Dendritic cell treated with granulocyte-macrophage colony-stimulating factor and Interleukin-4, amounts not matched to agents 40 ng/mL and 50 ng/mL, for 4 days (primary cell): Measurements from ENCODE around the gene RMI1.
"Not testable (repeated sequence)": the region's sequence is repeated elsewhere in the genome, so short reads cannot be mapped to it uniquely, and the experiment has no call there.

Experiments
- H3K27ac Mint-ChIP-seq: one replicate; pipeline ENCODE4 v1.8.0; 2022; ENCODE audit warnings: mild to moderate bottlenecking, mixed read lengths
- H3K27me3 Mint-ChIP-seq: one replicate; pipeline ENCODE4 v1.8.0; 2022; ENCODE audit warnings: mild to moderate bottlenecking, mixed read lengths
- H3K36me3 Mint-ChIP-seq: one replicate; pipeline ENCODE4 v1.8.0; 2022; ENCODE audit warnings: low read depth, mixed read lengths
- H3K4me1 Mint-ChIP-seq: one replicate; pipeline ENCODE4 v1.8.0; 2022; ENCODE audit warnings: low read depth, mixed read lengths
- H3K4me3 Mint-ChIP-seq: one replicate; pipeline ENCODE4 v1.8.0; 2022; ENCODE audit warnings: mild to moderate bottlenecking, moderate library complexity, mixed read lengths
- H3K9me3 Mint-ChIP-seq: one replicate; pipeline ENCODE4 v1.8.0; 2022; ENCODE audit warnings: mixed read lengths
- intact Hi-C: fragments of 100-400 bp; cut with micrococcal nuclease; formaldehyde crosslinking; loops from one replicate; pipeline ENCODE4 v1.15.0; 2022

RMI1 gene

GRCh38 chr9:84000186-84000585, 19.6 kb downstream of the RMI1 start:
- Mint-ChIP-seq H3K27ac (no peak overlapping the region), H3K4me3 (no peak overlapping the region), H3K36me3 (peaks cover 38% of the 10 kb centered on the region), H3K9me3 (no peaks in the 10 kb centered on the region), H3K4me1 (peaks cover 17% of the 10 kb centered on the region), H3K27me3 (no peaks in the 10 kb centered on the region)
- intact Hi-C loops = no loop called here

GRCh38 chr9:84001621-84002020, 21.0 kb downstream of the RMI1 start:
- Mint-ChIP-seq H3K4me1 (peaks cover 14% of the 10 kb centered on the region), H3K9me3 (no peaks in the 10 kb centered on the region), H3K27ac (no peak overlapping the region), H3K36me3 (peaks cover 32% of the 10 kb centered on the region), H3K4me3 (no peak overlapping the region), H3K27me3 (no peaks in the 10 kb centered on the region)
- intact Hi-C loops = no loop called here

DNA sequence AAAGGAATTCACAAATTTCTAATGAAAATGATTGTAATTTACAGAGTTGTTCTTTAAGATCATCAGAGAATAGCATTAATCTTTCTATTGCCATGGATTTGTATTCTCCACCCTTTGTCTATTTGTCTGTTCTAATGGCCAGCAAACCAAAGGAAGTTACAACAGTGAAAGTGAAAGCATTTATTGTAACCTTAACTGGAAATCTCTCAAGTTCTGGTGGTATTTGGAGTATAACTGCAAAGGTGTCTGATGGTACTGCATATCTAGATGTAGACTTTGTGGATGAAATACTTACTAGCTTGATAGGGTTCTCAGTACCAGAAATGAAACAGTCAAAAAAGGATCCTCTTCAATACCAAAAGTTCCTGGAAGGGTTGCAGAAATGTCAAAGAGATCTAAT, 21.7 kb downstream of the RMI1 start:
- intact Hi-C loops = no loop called here
- Mint-ChIP-seq H3K27me3 (no peaks in the 10 kb centered on the region), H3K4me1 (peaks cover 12% of the 10 kb centered on the region), H3K9me3 (peaks cover 5% of the 10 kb centered on the region), H3K4me3 (no peak overlapping the region), H3K27ac (no peak overlapping the region), H3K36me3 (peaks cover 32% of the 10 kb centered on the region)

DNA sequence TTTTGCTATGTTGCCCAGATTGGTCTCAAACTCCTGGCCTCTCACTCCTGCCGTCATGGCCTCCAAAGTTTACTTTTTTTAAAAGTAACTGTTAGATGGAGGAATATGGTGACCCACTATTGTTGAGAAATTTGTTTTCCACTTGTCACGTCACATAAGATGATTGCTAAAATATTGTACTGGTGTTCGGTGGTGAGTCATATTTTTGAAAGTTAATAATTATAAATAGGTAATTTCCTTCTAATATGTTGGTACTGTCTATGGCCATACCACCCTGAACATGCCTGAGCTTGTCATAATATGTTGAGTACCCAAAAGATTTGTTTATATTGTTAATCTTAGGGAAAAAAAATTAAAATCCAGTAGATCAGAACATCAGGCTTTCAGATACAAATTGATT, 22.6 kb downstream of the RMI1 start:
- H3K4me1 Mint-ChIP-seq = peaks cover 12% of the 10 kb centered on the region
- intact Hi-C loops = no loop called here
- H3K36me3 Mint-ChIP-seq = peaks cover 33% of the 10 kb centered on the region
- H3K27me3 Mint-ChIP-seq = no peaks in the 10 kb centered on the region
- H3K9me3 Mint-ChIP-seq = peaks cover 9% of the 10 kb centered on the region
- H3K4me3 Mint-ChIP-seq = no peak overlapping the region
- no peak overlapping the region for H3K27ac Mint-ChIP-seq

GRCh38 chr9:84007662-84008061, 27.1 kb downstream of the RMI1 start:
- Mint-ChIP-seq H3K9me3 (peaks cover 9% of the 10 kb centered on the region), H3K4me1 (no peaks in the 10 kb centered on the region), H3K4me3 (no peak overlapping the region), H3K27ac (no peak overlapping the region), H3K36me3 (peaks cover 21% of the 10 kb centered on the region), H3K27me3 (no peaks in the 10 kb centered on the region)
- intact Hi-C loops = no loop called here

DNA sequence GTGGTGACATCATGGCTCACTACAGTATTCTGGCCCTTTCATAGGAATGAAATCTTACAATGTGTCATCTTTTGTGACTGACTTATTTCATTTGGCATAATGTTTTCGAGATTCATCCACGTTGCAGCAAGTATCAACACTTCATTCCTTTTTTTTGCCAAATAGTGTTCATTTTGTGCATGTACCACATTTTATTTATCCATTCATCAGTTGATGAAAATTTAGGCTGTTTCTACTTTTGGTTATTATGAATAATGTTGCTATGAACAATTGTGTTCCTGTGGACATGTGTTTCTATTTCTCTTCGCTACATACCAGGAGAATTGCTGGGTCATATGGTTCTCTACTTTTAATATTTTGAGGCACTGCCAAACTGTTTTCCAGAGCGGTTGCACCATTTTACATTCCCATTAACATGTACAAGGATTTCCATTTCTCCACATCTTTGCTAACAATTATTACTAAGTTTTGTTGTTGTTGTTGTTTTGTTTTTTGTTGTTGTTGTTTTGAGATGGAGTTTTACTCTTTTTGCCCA, 43.5 kb downstream of the RMI1 start:
- no peaks in the 10 kb centered on the region for H3K36me3 Mint-ChIP-seq
- intact Hi-C loops = no loop called here
- H3K9me3 Mint-ChIP-seq = peaks cover 9% of the 10 kb centered on the region
- H3K27ac Mint-ChIP-seq = no peak overlapping the region
- peaks cover 5% of the 10 kb centered on the region for H3K4me1 Mint-ChIP-seq
- no peak overlapping the region for H3K4me3 Mint-ChIP-seq
- H3K27me3 Mint-ChIP-seq = peaks cover 1% of the 10 kb centered on the region

GRCh38 chr9:84027201-84027600, 46.6 kb downstream of the RMI1 start:
- no peaks in the 10 kb centered on the region for H3K36me3 Mint-ChIP-seq
- no peak overlapping the region for H3K27ac Mint-ChIP-seq
- H3K4me1 Mint-ChIP-seq = peaks cover 5% of the 10 kb centered on the region
- peaks cover 1% of the 10 kb centered on the region for H3K27me3 Mint-ChIP-seq
- intact Hi-C loops = no loop called here
- H3K9me3 Mint-ChIP-seq = peaks cover 9% of the 10 kb centered on the region
- no peak overlapping the region for H3K4me3 Mint-ChIP-seq

DNA sequence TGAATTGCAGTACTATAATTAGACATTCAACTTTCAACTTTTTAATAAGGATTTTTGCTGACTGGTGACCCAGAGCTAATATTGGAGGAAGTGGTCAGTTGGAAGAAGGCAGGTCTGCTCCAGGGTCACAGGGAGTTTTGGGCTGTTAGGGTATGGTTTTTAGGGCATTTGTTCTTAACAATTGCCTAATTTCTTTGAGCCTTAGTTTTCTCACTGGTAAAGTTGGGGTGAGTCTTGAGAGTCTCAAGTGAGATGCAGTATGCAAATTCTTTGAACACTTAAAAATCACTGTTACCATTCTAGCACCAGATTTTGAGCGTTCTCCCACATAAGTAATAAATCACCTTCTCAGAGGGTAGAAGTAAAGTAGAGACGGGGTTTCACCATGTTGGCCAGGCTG, 50.9 kb downstream of the RMI1 start:
- Mint-ChIP-seq H3K4me1 (no peaks in the 10 kb centered on the region), H3K9me3 (peaks cover 1% of the 10 kb centered on the region), H3K27me3 (peaks cover 3% of the 10 kb centered on the region), H3K4me3 (no peak overlapping the region), H3K36me3 (no peaks in the 10 kb centered on the region), H3K27ac (no peak overlapping the region)
- intact Hi-C loops = no loop called here

GRCh38 chr9:84041857-84042256, 61.3 kb downstream of the RMI1 start:
- intact Hi-C loops, H3K27ac Mint-ChIP-seq, H3K4me3 Mint-ChIP-seq, H3K27me3 Mint-ChIP-seq, H3K36me3 Mint-ChIP-seq, H3K4me1 Mint-ChIP-seq: not testable (repeated sequence)
- peaks cover 20% of the 10 kb centered on the region for H3K9me3 Mint-ChIP-seq

GRCh38 chr9:84045481-84046097, 65.0 kb downstream of the RMI1 start:
- Mint-ChIP-seq H3K4me3 (no peak overlapping the region), H3K4me1 (no peaks in the 10 kb centered on the region), H3K27ac (no peak overlapping the region), H3K27me3 (no peaks in the 10 kb centered on the region), H3K9me3 (peaks cover 20% of the 10 kb centered on the region), H3K36me3 (no peaks in the 10 kb centered on the region)
- intact Hi-C loops = no loop called here
